KMS-11 (cell line): ENCODE data around the gene STK24.
"Not testable (repeated sequence)": the region's sequence is repeated elsewhere in the genome, so short reads cannot be mapped to it uniquely, and the experiment has no call there.

ENCODE experiments used
- H2AFZ ChIP-seq: fragments of 200-600 bp; sonication (generic); 2 replicates; pipeline ENCODE4 v1.6.1; 2016; ENCODE audit warnings: antibody characterized with exemption, mixed run types, low read depth
- H3K27ac ChIP-seq: fragments of 200-600 bp; sonication (generic); 2 replicates; pipeline ENCODE4 v1.6.1; 2016; ENCODE audit warnings: mild to moderate bottlenecking, mixed run types
- H3K27me3 ChIP-seq: fragments of 200-600 bp; sonication (generic); 2 replicates; pipeline ENCODE4 v1.6.1; 2017; ENCODE audit warnings: mild to moderate bottlenecking, low read depth, mixed run types, moderate library complexity; ENCODE audit not compliant: insufficient read depth
- H3K36me3 ChIP-seq: fragments of 200-600 bp; sonication (generic); 2 replicates; pipeline ENCODE4 v1.6.1; 2017; ENCODE audit warnings: mild to moderate bottlenecking, mixed run types; ENCODE audit not compliant: insufficient read depth
- H3K4me1 ChIP-seq: fragments of 200-600 bp; sonication (generic); 2 replicates; pipeline ENCODE4 v1.6.1; 2016; ENCODE audit warnings: mild to moderate bottlenecking, low read depth, mixed run types; ENCODE audit not compliant: poor library complexity, severe bottlenecking
- H3K4me2 ChIP-seq: fragments of 200-600 bp; sonication (generic); 2 replicates; pipeline ENCODE4 v1.7.0; 2016; ENCODE audit warnings: mild to moderate bottlenecking, mixed run types
- H3K4me3 ChIP-seq: fragments of 200-600 bp; sonication (generic); IDR thresholded peaks from 2 replicates; pipeline ENCODE4 v1.6.1; 2017; ENCODE audit warnings: low read depth, low read length, mixed read lengths; ENCODE audit not compliant: insufficient read depth
- H3K79me2 ChIP-seq: fragments of 200-600 bp; sonication (generic); 2 replicates; pipeline ENCODE4 v1.6.1; 2016; ENCODE audit warnings: low read depth, mixed run types; ENCODE audit not compliant: insufficient read depth
- H3K9ac ChIP-seq: fragments of 200-600 bp; sonication (generic); 2 replicates; pipeline ENCODE4 v1.6.1; 2016; ENCODE audit warnings: mild to moderate bottlenecking, mixed run types
- H4K20me1 ChIP-seq: fragments of 200-600 bp; sonication (generic); 2 replicates; pipeline ENCODE4 v1.6.1; 2016; ENCODE audit warnings: mild to moderate bottlenecking, mixed run types; ENCODE audit not compliant: insufficient read depth
- CTCF ChIP-seq: fragments of 200-600 bp; sonication (generic); conservative IDR thresholded peaks from 2 replicates; pipeline ENCODE4 v1.6.1; 2017; ENCODE audit warnings: low read depth, mild to moderate bottlenecking, antibody characterized with exemption, low read length, moderate library complexity, mixed read lengths

The STK24 gene

GRCh38 chr13:98415326-98416070 lies 161.4 kb downstream of the STK24 start:
- Histone ChIP-seq H3K79me2 (no peaks in the 10 kb centered on the region), H3K36me3 (no peaks in the 10 kb centered on the region), H4K20me1 (no peaks in the 10 kb centered on the region), H3K4me1 (no peaks in the 10 kb centered on the region), H3K27me3 (no peaks in the 10 kb centered on the region), H3K27ac (no peak overlapping the region), H3K4me3 (no peak overlapping the region), H2AFZ (no peak overlapping the region), H3K9ac (no peak overlapping the region), H3K4me2 (no peak overlapping the region)
- no peak for TF ChIP-seq CTCF

GRCh38 chr13:98413796-98414195 lies 163.1 kb downstream of the STK24 start:
- Histone ChIP-seq H3K79me2 (no peaks in the 10 kb centered on the region), H3K36me3 (no peaks in the 10 kb centered on the region), H3K9ac (no peak overlapping the region), H3K4me2 (no peak overlapping the region), H3K27ac (no peak overlapping the region), H4K20me1 (no peaks in the 10 kb centered on the region), H2AFZ (no peak overlapping the region), H3K4me3 (no peak overlapping the region), H3K27me3 (no peaks in the 10 kb centered on the region), H3K4me1 (no peaks in the 10 kb centered on the region)
- TF ChIP-seq CTCF, result no peak

GRCh38 chr13:98413278-98413677 lies 163.6 kb downstream of the STK24 start:
- H3K79me2 ChIP-seq, H3K9ac ChIP-seq, H4K20me1 ChIP-seq, H3K4me3 ChIP-seq, H3K4me1 ChIP-seq, H2AFZ ChIP-seq, H3K27me3 ChIP-seq, H3K4me2 ChIP-seq, H3K36me3 ChIP-seq, H3K27ac ChIP-seq: not testable (repeated sequence)

GRCh38 chr13:98411617-98412265 lies 165.2 kb downstream of the STK24 start:
- H3K9ac ChIP-seq, result no peak overlapping the region
- TF ChIP-seq CTCF, result no peak
- H2AFZ ChIP-seq, result no peak overlapping the region
- H3K36me3 ChIP-seq, result no peaks in the 10 kb centered on the region
- H3K4me3 ChIP-seq, result no peak overlapping the region
- H3K27me3 ChIP-seq, result no peaks in the 10 kb centered on the region
- H3K27ac ChIP-seq, result no peak overlapping the region
- no peaks in the 10 kb centered on the region for H3K4me1 ChIP-seq
- no peaks in the 10 kb centered on the region for H4K20me1 ChIP-seq
- H3K79me2 ChIP-seq, result no peaks in the 10 kb centered on the region
- no peak overlapping the region for H3K4me2 ChIP-seq

GRCh38 chr13:98411013-98411412 lies 165.9 kb downstream of the STK24 start:
- H3K9ac ChIP-seq, result no peak overlapping the region
- no peak overlapping the region for H3K4me3 ChIP-seq
- no peaks in the 10 kb centered on the region for H4K20me1 ChIP-seq
- no peak overlapping the region for H3K27ac ChIP-seq
- no peaks in the 10 kb centered on the region for H3K36me3 ChIP-seq
- H3K79me2 ChIP-seq, result no peaks in the 10 kb centered on the region
- no peak for TF ChIP-seq CTCF
- no peak overlapping the region for H3K4me2 ChIP-seq
- no peak overlapping the region for H2AFZ ChIP-seq
- H3K27me3 ChIP-seq, result no peaks in the 10 kb centered on the region
- no peaks in the 10 kb centered on the region for H3K4me1 ChIP-seq
